Uterus (tissue), 4 donors: Measurements from ENCODE around the gene DBR1. TPM values are rescaled to one million over a fixed set of nuclear protein-coding genes. Genes with fewer than 3 reads are reported as not detected.

Source experiments
- DNase-seq, 2 donors: peaks; one replicate each; pipeline ENCODE4 v3.0.0-alpha.2; 2019 to 2020
- H3K27ac ChIP-seq, 2 donors: fragments of 200-600 bp; sonication (generic); 1 replicate in 1 of 2; 2 replicates in 1 of 2; pipeline ENCODE4 v1.5.1; 2016 to 2018
- H3K27me3 ChIP-seq, 2 donors: fragments of 200-600 bp; sonication (generic); one replicate each; pipeline ENCODE4 v1.5.1; 2018 to 2019; ENCODE audit warnings: control low read depth in 1 of 2
- H3K36me3 ChIP-seq, 2 donors: fragments of 200-600 bp; sonication (generic); one replicate each; pipeline ENCODE4 v1.5.1; 2019; ENCODE audit warnings: control low read depth in 1 of 2
- H3K4me1 ChIP-seq, 2 donors: fragments of 200-600 bp; sonication (generic); one replicate each; pipeline ENCODE4 v1.5.1; 2018 to 2019; ENCODE audit warnings: control low read depth in 1 of 2
- H3K4me3 ChIP-seq, 2 donors: fragments of 200-600 bp; sonication (generic); 1 replicate in 1 of 2; 2 replicates in 1 of 2; pipeline ENCODE4 v1.5.1; 2018 to 2019; ENCODE audit warnings: mild to moderate bottlenecking in 1 of 2
- H3K9me3 ChIP-seq, 2 donors: fragments of 200-600 bp; sonication (generic); one replicate each; pipeline ENCODE4 v1.5.1; 2019; ENCODE audit warnings: control low read depth in 1 of 2
- POLR2A ChIP-seq, 2 donors: fragments of 450-650 bp; IDR thresholded peaks; one replicate each; pipeline ENCODE4 v1.6.1; 2016; ENCODE audit warnings: antibody characterized with exemption in 2 of 2, mild to moderate bottlenecking in 1 of 2, moderate library complexity in 1 of 2
- intact Hi-C: fragments of 100-400 bp; cut with DNase I; formaldehyde crosslinking; loops from one replicate; pipeline ENCODE4 v1.15.1; 2023; ENCODE audit warnings: low total_unique reads
- total RNA-seq, 4 donors: library from RNA; depleted of rRNA in 3 of 4; stranded (reverse); fragments of >200 nt in 3 of 4; gene quantifications; one replicate each; pipeline versions ENCODE4 v1.1.0 to v1.2.4, GENCODE V29; 2014 to 2023
- TF ChIP-seq, protein P1 (sequence below), 4 experiments: fragments of 200-600 bp in 2 of 4; fragments of 450-650 bp in 2 of 4; sonication (generic) in 2 of 4; IDR thresholded peaks; one replicate each; pipeline ENCODE4 v1.5.1; 2016 to 2019; ENCODE audit warnings: antibody characterized with exemption in 4 of 4, mild to moderate bottlenecking in 2 of 4, moderate library complexity in 1 of 4
- donor health status: DM: yes; HTN: yes; CAD: no.

Gene DBR1
- total RNA-seq, 4 donors from 2014 or later: 12.4 to 41.8 (median 25.3) TPM

DNA sequence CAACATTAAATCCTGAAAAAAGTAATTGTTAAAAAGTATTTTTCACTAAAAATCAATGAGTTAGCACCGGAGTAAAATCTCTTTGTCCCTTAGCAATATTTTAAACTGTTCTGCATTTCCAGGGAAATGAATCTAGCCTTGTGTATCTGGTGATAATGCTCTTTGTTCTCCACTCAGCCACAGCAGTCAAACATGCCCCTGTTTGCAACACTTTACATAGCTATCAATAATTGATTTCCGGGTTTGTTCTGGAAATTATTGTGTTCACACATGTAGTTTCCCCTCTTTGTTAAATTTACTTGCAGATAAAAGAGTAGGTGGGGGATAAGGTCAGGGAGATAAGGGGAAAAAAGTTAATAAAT is 38.9 kb downstream of the DBR1 start:
- Histone ChIP-seq H3K27me3 (no peaks in the 10 kb centered on the region), H3K4me3 (no peak overlapping the region), H3K36me3 (no peaks in the 10 kb centered on the region), H3K4me1 (no peaks in the 10 kb centered on the region), H3K27ac (no peak overlapping the region), H3K9me3 (no peaks in the 10 kb centered on the region)
- TF ChIP-seq POLR2A (IDR thresholded peaks at IDR 0.05): no peak
- TF ChIP-seq, protein P1, sequence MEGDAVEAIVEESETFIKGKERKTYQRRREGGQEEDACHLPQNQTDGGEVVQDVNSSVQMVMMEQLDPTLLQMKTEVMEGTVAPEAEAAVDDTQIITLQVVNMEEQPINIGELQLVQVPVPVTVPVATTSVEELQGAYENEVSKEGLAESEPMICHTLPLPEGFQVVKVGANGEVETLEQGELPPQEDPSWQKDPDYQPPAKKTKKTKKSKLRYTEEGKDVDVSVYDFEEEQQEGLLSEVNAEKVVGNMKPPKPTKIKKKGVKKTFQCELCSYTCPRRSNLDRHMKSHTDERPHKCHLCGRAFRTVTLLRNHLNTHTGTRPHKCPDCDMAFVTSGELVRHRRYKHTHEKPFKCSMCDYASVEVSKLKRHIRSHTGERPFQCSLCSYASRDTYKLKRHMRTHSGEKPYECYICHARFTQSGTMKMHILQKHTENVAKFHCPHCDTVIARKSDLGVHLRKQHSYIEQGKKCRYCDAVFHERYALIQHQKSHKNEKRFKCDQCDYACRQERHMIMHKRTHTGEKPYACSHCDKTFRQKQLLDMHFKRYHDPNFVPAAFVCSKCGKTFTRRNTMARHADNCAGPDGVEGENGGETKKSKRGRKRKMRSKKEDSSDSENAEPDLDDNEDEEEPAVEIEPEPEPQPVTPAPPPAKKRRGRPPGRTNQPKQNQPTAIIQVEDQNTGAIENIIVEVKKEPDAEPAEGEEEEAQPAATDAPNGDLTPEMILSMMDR (IDR thresholded peaks at IDR 0.05): no peak
- no peak for DNase-seq
- intact Hi-C loops: no loop called here

DNA sequence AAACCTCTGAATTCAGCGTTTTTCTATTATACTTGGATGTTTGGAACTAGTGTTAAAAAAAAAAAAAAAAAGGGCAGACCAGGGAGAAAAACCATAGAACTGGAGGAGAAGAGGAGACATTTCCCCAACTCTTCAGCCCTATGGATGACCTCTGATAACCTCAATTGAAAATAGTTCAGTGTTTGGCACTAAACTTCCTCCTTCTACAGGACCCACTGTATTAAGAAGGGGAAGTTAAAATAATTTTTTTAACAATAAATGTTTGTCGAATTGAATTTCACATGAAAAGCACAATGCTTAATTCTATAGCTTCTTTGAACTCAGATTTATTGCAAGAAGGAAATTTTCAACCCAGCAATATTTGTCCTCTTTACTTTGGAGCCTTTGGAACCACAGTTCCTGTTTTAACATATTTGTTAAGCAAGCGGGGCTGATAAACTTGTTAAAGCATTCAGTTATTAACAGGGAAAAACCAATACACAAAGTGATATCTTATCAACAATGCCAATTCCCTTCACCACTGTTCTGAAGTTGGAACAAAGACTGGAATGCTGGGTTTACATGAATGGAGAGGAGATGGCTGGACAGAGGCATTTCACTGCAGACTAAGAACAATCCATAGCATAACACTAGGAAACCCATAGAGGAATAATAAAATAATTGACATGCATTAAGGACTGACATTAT is 39.4 kb downstream of the DBR1 start:
- Histone ChIP-seq H3K4me3 (no peak overlapping the region), H3K36me3 (no peaks in the 10 kb centered on the region), H3K27ac (no peak overlapping the region), H3K27me3 (no peaks in the 10 kb centered on the region), H3K9me3 (no peaks in the 10 kb centered on the region), H3K4me1 (no peaks in the 10 kb centered on the region)
- intact Hi-C loops: no loop called here
- no peak for DNase-seq
- TF ChIP-seq, protein P1 (IDR thresholded peaks at IDR 0.05): no peak
- no peak for TF ChIP-seq POLR2A (IDR thresholded peaks at IDR 0.05)

DNA sequence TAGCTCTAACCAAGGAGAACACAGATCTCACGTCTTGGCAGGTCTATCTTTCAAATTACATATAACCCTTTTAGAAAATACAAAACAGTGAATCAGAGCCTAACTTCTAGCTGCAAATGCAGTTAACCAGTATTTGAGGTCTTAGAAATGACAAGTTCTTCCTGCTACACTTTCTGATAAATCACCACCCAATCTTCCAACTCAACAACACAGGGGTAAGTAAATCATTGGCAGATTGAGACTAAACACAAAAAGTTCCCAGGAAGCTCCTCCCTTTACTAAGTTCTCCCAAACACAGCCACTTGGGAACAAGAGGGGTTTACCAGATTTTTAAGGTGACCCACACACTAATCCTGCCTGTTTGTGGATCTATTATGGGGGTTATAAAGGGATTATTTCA is 42.5 kb downstream of the DBR1 start, which contains the start of gene A4GNT:
Gene A4GNT, minus strand, starts transcription at position 152 of the 400 bp plus-strand sequence. CDS start 1,134 bp downstream, outside the sequence.
- DNase-seq: no peak
- no peak within 1 kb of the TSS for H3K4me3 ChIP-seq
- intact Hi-C loops: no loop called here
- no peak within 1 kb of the TSS for H3K27ac ChIP-seq
- no peaks in the 10 kb centered on the region for H3K27me3 ChIP-seq
- TF ChIP-seq POLR2A (IDR thresholded peaks at IDR 0.05): no peak
- TF ChIP-seq, protein P1 (IDR thresholded peaks at IDR 0.05): no peak
- H3K9me3 ChIP-seq: no peaks in the 10 kb centered on the region
- H3K4me1 ChIP-seq: no peaks in the 10 kb centered on the region
- no peaks in the 10 kb centered on the region for H3K36me3 ChIP-seq

DNA sequence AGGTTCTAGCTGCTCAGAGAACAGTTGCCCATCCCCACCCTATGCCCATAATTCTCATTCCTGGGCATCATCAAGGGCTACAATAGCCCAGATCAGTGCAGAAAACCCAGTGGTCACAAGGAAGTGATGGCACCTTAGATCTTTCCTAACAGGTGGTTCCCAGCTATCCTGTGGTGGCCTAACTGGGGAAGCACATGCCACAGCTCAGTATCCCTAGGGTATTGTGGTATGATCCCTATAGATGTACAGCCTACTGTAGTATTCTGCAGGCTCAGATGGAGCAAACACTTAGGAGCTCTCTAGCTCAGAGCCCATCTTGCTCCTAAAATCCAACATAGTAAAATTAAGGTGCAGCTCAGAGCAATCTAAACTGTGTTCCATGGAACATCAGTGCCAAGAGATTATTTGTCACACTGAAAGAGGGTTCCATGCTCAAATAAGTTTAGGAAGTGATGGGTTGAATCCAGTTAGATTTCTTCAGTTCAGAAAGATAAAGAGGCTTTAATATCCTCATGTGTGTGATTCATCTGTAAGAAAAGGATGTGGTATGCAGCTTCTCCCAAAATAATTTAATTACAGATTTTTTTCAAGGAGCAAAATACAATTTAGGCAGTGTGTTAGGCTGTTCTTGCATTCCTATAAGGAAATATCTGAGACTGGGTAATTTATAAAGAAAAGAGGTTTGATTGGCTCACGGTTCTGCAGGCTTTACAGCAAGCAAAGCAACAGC is 46.9 kb downstream of the DBR1 start:
- no peak for TF ChIP-seq POLR2A (IDR thresholded peaks at IDR 0.05)
- TF ChIP-seq, protein P1 (IDR thresholded peaks at IDR 0.05): no peak
- intact Hi-C loops: no loop called here
- H3K27ac ChIP-seq: no peak overlapping the region
- H3K27me3 ChIP-seq: no peaks in the 10 kb centered on the region
- H3K4me3 ChIP-seq: no peak overlapping the region
- H3K9me3 ChIP-seq: no peaks in the 10 kb centered on the region
- H3K36me3 ChIP-seq: no peaks in the 10 kb centered on the region
- H3K4me1 ChIP-seq: peaks cover 0 to 9% of the 10 kb centered on the region in 2 donors
- DNase-seq: no peak

DNA sequence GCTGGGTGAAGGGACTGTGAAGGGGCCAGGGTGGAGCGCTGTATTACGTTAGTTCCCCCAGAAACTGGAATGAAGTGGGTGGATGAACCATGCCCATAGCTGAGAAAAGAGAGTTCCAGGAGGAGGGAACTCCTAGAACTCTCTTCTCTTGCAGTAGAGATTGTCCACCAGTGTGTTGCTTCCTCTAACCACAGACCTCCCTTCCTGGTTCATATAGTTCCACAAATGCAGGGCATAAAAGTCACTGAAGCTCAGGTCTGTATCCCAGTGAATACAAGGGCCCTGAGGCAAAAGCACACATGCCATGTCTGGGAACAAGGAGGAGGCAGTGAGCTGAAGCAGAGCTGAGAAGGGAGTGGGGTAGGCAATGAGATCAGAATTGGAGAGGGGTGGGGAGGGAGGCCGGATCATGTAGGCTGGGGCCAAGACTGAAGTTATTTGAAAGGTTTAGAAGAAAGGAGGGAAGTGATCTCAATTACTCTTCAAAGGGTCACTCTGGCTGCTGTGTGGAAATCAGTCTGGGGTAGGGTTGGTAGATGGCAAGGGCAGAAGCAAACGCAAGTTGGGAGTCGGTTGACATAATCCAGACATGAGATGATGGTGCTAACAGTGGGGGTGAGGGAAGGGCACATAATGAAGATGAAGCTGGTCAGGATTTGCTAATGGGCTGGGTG is 49.0 kb downstream of the DBR1 start:
- Histone ChIP-seq H3K9me3 (no peaks in the 10 kb centered on the region), H3K4me3 (no peak overlapping the region), H3K36me3 (no peaks in the 10 kb centered on the region), H3K4me1 (peaks cover 0 to 9% of the 10 kb centered on the region in 2 donors), H3K27ac (peak overlapping the region; percentile 44 to 45), H3K27me3 (no peaks in the 10 kb centered on the region)
- intact Hi-C loops: no loop called here
- no peak for DNase-seq
- TF ChIP-seq, protein P1 (IDR thresholded peaks at IDR 0.05): no peak
- TF ChIP-seq POLR2A (IDR thresholded peaks at IDR 0.05): no peak
